22Rv1 (cell line): Measurements from ENCODE around the gene NCOR2.
"Not testable (repeated sequence)": the region's sequence is repeated elsewhere in the genome, so short reads cannot be mapped to it uniquely, and the experiment has no call there.

Source experiments
- H3K27ac ChIP-seq: fragments of 450-650 bp; 2 replicates; pipeline ENCODE4 v1.5.1; 2017
- ZFX ChIP-seq: fragments of 450-650 bp; IDR thresholded peaks from 2 replicates; pipeline ENCODE4 v1.6.1; 2017; ENCODE audit warnings: antibody characterized with exemption, borderline replicate concordance
- TF ChIP-seq, protein P1 (sequence below): fragments of 450-650 bp; IDR thresholded peaks from 2 replicates; pipeline ENCODE4 v1.5.1; 2017; ENCODE audit warnings: mild to moderate bottlenecking

NCOR2 gene

DNA sequence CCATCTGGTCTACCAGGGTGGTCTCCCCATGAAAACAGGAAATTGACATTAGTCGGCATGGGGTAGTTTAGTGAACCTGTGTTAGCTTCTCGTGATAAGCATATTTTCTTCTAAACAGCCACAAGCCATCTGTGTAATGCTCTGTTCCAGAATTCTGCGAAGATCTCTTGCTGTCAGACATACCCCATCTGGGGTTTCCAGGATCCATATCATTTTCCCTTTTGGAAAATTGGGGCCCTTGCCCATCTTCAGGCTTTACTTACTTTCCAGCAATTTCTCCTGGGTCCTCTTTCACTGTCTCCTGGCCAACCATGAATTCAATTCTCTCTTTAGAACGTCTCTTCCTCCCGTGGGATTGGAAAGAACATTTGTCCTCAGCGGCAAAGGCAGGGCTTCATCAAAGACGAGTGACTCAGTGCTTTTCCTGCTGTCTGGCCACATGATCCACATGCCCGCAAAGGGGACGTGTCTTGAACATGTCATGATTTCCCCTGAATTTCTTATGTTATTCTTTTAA, 21.4 kb upstream of the NCOR2 start:
- no peak overlapping the region for H3K27ac ChIP-seq
- TF ChIP-seq, protein P1, sequence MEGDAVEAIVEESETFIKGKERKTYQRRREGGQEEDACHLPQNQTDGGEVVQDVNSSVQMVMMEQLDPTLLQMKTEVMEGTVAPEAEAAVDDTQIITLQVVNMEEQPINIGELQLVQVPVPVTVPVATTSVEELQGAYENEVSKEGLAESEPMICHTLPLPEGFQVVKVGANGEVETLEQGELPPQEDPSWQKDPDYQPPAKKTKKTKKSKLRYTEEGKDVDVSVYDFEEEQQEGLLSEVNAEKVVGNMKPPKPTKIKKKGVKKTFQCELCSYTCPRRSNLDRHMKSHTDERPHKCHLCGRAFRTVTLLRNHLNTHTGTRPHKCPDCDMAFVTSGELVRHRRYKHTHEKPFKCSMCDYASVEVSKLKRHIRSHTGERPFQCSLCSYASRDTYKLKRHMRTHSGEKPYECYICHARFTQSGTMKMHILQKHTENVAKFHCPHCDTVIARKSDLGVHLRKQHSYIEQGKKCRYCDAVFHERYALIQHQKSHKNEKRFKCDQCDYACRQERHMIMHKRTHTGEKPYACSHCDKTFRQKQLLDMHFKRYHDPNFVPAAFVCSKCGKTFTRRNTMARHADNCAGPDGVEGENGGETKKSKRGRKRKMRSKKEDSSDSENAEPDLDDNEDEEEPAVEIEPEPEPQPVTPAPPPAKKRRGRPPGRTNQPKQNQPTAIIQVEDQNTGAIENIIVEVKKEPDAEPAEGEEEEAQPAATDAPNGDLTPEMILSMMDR = no peak
- TF ChIP-seq ZFX = no peak

DNA sequence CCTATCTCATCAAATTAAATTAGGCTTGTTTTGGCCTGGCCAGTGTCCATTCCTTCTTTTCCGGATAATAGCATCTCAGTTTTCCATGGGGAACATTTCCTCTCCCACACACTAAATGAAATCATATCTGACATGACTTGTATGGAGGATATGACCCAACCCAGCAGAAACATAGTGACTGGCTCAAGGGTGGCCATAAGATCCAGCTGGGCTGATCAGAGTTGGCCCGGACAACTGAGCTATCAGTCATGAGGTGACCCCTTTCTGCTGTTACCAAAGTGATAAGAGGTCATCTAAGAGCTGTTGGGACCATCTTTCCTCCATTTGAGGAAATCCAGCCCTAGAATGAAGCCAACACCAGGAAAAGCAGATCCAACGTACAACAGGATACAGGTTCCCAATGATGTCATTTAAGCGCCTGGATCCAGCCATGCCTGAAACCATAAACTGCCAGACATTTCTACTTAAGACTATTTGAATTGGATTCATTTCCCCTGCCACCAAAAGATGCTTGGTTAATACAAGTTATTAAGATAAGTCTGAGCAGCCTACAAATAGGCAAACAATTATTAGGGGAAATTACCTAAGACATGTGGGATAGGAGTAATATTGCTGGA, 20.7 kb upstream of the NCOR2 start:
- no peak overlapping the region for H3K27ac ChIP-seq
- TF ChIP-seq, protein P1 = no peak
- TF ChIP-seq ZFX = no peak

DNA sequence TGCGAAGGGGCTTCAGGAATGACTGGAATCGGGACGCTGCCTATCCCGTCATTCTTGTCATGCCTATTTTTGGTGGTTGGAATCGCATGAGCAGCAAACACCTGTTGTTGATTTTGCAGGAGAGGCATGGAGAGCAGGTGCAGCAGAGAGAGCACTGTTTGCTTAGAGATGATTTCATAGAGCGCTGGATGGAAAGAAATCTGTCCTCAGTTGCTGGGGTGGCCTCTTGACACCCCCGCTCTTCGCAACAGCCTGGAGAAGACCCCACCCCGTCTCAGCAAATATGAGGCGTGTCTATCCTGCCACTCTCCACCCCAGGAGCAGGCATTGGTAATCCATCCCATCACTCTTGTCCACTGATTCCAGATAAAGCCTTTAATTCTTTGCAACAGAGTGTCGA, 19.3 kb upstream of the NCOR2 start:
- no peak for TF ChIP-seq ZFX
- TF ChIP-seq, protein P1 = no peak
- H3K27ac ChIP-seq = no peak overlapping the region

- H3K27ac ChIP-seq = not testable (repeated sequence)
These were observed 17.1 kb upstream of the NCOR2 start for GRCh38 chr12:124584494-124584893.

DNA sequence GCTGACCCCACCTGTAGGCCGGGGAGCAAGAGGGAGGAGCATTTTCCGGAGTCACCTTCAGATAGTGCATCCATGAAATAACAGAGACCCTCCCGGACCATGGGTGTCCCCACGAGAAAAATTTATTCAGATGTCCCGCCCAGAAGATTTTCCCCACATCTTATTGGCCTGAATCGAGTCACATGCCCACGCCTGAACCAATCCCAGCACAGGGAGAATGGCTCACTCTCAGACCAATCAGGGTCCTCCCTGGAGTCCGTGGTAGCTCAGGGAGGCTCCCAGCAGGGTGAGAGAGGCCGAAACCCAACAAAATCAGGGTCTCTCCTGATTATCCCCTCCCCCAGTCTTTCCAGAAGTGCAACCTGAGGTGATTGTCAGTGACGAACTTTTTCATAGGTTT, 16.4 kb upstream of the NCOR2 start:
- TF ChIP-seq ZFX = no peak
- TF ChIP-seq, protein P1 = no peak
- no peak overlapping the region for H3K27ac ChIP-seq

GRCh38 chr12:124582108-124582424, 14.7 kb upstream of the NCOR2 start:
- no peak overlapping the region for H3K27ac ChIP-seq

DNA sequence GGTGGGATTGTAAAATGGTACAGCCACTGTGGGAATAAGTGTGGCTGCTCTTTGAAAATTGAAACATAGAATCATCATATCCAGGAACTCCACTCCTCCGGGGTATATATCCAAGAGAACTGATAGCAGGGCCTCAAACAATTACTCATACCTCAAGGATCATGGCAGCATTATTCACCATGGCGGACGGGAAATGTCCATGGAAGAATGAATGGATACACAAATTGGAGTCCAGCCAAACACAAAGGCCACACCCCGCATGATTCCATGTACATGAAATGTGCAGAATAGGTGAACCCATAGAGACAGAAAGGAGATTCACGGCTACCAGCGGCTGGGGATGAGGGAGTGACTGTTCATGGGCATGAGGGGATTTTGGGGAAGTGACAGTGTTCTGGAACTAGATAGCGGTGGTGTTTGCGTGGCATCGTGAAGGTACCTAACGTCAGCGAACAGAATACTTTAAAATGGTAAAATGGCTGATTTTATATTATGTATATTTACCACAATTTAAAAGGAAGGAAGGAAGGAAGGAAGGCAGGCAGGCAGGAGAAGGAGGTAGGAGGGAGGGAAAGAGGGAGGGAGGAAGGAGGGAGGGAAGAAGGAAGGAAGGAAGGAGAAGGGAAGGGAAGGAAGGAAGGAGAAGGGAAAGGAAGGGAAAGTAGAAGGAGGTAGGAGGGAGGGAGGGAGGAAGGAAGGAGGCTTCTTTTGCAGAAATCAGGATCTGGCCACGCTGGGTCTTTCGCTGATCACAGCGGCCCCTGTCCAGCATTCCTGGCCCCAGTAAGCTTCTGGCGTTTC, 14.1 kb upstream of the NCOR2 start:
- no peak for TF ChIP-seq ZFX
- no peak overlapping the region for H3K27ac ChIP-seq

More at GRCh38 chr12:124582108-124582424, 14.7 kb upstream of the NCOR2 start:
- no peak for TF ChIP-seq ZFX
- TF ChIP-seq, protein P1 = no peak

GRCh38 chr12:124579921-124580517, 12.6 kb upstream of the NCOR2 start:
- no peak overlapping the region for H3K27ac ChIP-seq
- TF ChIP-seq ZFX = no peak
- TF ChIP-seq, protein P1 = no peak
